ENCODE measurements around the gene EDEM2.
A peak's percentile ranks its signal among the peaks of the same experiment; 100 is the strongest.
"Not testable (repeated sequence)": the region's sequence is repeated elsewhere in the genome, so short reads cannot be mapped to it uniquely, and the experiment has no call there.

Gene EDEM2, protein sequence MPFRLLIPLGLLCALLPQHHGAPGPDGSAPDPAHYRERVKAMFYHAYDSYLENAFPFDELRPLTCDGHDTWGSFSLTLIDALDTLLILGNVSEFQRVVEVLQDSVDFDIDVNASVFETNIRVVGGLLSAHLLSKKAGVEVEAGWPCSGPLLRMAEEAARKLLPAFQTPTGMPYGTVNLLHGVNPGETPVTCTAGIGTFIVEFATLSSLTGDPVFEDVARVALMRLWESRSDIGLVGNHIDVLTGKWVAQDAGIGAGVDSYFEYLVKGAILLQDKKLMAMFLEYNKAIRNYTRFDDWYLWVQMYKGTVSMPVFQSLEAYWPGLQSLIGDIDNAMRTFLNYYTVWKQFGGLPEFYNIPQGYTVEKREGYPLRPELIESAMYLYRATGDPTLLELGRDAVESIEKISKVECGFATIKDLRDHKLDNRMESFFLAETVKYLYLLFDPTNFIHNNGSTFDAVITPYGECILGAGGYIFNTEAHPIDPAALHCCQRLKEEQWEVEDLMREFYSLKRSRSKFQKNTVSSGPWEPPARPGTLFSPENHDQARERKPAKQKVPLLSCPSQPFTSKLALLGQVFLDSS

DNA sequence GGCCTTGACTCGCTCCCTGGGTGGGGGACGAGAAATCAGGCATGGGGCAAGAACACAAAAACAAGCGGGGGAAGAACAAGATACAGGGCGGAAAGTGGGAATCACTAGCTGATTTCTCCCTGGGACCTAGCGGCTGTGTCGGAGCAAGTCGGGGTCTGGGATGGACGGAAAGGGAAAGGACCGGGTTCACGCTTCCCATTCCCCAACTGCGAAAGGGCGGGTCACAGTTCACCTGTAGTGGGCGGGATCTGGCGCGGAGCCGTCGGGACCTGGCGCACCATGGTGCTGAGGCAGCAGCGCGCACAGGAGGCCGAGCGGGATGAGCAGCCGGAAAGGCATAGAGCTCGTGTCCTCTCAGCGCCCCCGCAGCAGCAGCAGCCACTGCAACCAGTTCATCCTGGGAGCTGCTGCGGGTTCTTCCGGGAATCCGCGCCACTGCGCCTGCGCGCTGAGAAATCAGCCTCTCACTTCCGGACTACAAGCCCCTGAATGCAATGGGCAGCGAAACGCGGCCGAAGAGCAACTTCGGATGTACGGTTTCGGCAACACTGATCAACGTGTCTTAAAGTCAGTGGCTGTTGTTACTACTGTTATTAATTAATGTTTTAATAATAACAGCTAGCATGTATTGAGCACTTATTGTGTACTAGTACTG, at the start of gene EDEM2:
Gene EDEM2, minus strand, starts transcription at position 417 of the 655 bp plus-strand sequence. Its CDS starts 78 bp downstream, at position 339.
- H3K36me3 ChIP-seq (ENCODE audit: control insufficient read depth in 1 of 2, insufficient read depth in 2 of 2, low read length in 2 of 2) = peaks cover 0 to 18% of the 10 kb centered on the region in 2 donors
- H3K4me3 ChIP-seq (ENCODE audit: low read depth in 1 of 2, low read length in 2 of 2) = peak within 1 kb of the TSS; percentile 98 to 99
- no peaks in the 10 kb centered on the region for H3K9me3 ChIP-seq (ENCODE audit: control insufficient read depth in 1 of 2, low read length in 2 of 2)
- peak within 1 kb of the TSS; percentile 70 for H3K27ac ChIP-seq (ENCODE audit: low read depth, low read length)
- peaks cover 16 to 24% of the 10 kb centered on the region in 2 donors for H3K4me1 ChIP-seq (ENCODE audit: control insufficient read depth in 1 of 2, insufficient read depth in 2 of 2, low read length in 2 of 2)
- H3K27me3 ChIP-seq (ENCODE audit: control insufficient read depth in 1 of 2, insufficient read depth in 2 of 2, low read length in 2 of 2) = no peaks in the 10 kb centered on the region
- H3K9ac ChIP-seq (ENCODE audit: low read depth in 1 of 2, low read length in 2 of 2) = peak within 1 kb of the TSS; percentile 84 to 94

DNA sequence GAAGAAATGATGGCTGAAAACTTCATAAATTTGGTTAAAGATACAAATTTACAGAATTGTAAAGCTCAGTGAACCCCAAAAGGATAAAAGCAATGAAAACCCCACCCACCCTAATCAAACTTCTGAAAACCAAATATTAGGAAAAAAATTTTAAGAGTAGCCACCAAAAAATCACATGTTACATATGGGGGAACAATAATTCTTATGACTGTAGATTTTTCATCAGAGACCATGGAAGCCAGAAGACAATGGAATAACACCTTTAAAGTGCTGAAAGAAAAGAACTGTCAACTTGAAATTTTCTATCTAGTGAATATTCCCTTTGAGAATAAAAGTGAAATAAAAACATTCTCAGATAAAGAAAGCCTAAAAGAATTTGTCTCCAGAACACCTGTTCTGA, 49.2 kb upstream of the EDEM2 start:
- Histone ChIP-seq H3K9ac (ENCODE audit: low read depth in 1 of 2, low read length in 2 of 2) (no peak overlapping the region), H3K27ac (ENCODE audit: low read depth, low read length) (no peak overlapping the region), H3K9me3 (ENCODE audit: control insufficient read depth in 1 of 2, low read length in 2 of 2) (peaks cover 12 to 23% of the 10 kb centered on the region in 2 donors), H3K4me1 (ENCODE audit: control insufficient read depth in 1 of 2, insufficient read depth in 2 of 2, low read length in 2 of 2) (peaks cover 4 to 6% of the 10 kb centered on the region in 2 donors), H3K36me3 (ENCODE audit: control insufficient read depth in 1 of 2, insufficient read depth in 2 of 2, low read length in 2 of 2) (no peaks in the 10 kb centered on the region), H3K27me3 (ENCODE audit: control insufficient read depth in 1 of 2, insufficient read depth in 2 of 2, low read length in 2 of 2) (no peaks in the 10 kb centered on the region), H3K4me3 (ENCODE audit: low read depth in 1 of 2, low read length in 2 of 2) (no peak overlapping the region)

DNA sequence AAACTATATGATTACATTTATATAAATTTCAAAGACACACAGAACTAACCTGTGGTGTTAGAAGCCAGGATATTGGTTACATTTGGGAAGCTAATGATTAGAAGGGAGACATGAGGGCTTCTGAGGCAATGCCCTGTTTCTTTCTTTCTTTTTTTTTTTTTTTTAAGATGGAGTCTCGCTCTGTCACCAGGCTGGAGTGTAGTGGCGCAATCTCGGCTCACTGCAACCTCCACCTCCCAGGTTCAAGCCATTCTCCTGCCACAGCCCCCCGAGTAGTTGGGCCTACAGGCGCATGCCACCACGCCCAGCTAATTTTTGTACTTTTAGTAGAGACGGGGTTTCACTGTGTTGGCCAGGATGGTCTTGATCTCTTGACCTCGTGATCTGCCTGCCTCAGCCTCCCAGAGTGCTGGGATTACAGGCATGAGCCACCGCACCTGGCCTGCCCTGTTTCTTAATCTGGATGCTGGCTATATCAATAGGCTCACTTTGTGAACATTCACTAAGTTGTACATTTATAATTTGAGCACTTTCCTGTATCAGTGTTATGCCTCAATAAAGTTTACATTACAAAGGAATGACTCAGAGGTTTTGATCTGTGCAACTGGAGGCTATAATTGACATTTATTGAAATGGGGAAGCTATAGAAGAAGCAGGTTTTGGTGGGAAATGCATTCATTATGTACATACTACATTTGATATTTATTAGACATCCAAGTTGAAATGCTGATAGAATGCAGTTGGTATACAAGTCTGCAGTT, 46.1 kb upstream of the EDEM2 start:
- not testable (repeated sequence) for H3K4me1 ChIP-seq (ENCODE audit: control insufficient read depth in 1 of 2, insufficient read depth in 2 of 2, low read length in 2 of 2); H3K36me3 ChIP-seq (ENCODE audit: control insufficient read depth in 1 of 2, insufficient read depth in 2 of 2, low read length in 2 of 2); H3K27me3 ChIP-seq (ENCODE audit: control insufficient read depth in 1 of 2, insufficient read depth in 2 of 2, low read length in 2 of 2); H3K4me3 ChIP-seq (ENCODE audit: low read depth in 1 of 2, low read length in 2 of 2); H3K9ac ChIP-seq (ENCODE audit: low read depth in 1 of 2, low read length in 2 of 2); H3K27ac ChIP-seq (ENCODE audit: low read depth, low read length)
- peaks cover 8 to 16% of the 10 kb centered on the region in 2 donors for H3K9me3 ChIP-seq (ENCODE audit: control insufficient read depth in 1 of 2, low read length in 2 of 2)

DNA sequence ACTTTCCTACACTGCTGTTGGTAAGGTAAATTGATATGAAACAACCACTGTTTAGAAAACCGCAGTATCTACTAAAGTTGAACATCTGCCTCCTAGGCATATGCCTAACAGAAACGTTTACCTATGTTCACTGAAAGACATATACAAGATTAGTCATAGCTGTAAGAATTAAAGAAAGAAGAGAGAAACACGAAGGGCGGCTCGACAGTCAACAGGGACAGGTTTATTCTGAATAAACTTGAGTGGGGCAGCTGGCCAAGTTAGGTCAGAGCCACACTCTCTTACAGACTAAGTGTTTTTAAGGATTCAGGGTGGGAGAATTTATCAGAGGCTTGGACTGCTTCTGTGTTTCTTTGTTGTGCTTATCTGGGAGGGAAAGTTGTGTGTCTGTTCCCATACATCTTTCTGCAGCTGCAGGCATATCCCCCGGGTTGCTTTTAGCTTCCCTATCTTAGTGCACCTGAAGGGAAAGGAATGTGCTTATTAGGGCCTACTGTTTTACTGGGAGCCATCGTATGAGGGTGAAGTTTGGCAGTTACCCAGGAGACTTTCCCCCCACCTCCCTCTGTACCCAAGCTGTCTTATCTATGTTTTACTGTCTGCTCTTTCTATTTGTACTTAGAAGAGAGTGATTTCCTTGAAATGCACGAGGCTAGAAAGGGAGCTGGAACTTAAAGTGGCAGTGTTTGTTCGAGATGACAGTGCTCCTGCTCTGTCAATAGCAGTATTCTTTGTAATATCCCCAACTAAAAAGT, 45.2 kb upstream of the EDEM2 start:
- Histone ChIP-seq H3K27me3 (ENCODE audit: control insufficient read depth in 1 of 2, insufficient read depth in 2 of 2, low read length in 2 of 2) (no peaks in the 10 kb centered on the region), H3K9me3 (ENCODE audit: control insufficient read depth in 1 of 2, low read length in 2 of 2) (peaks cover 8 to 14% of the 10 kb centered on the region in 2 donors), H3K9ac (ENCODE audit: low read depth in 1 of 2, low read length in 2 of 2) (no peak overlapping the region), H3K36me3 (ENCODE audit: control insufficient read depth in 1 of 2, insufficient read depth in 2 of 2, low read length in 2 of 2) (no peaks in the 10 kb centered on the region), H3K27ac (ENCODE audit: low read depth, low read length) (no peak overlapping the region), H3K4me3 (ENCODE audit: low read depth in 1 of 2, low read length in 2 of 2) (no peak overlapping the region), H3K4me1 (ENCODE audit: control insufficient read depth in 1 of 2, insufficient read depth in 2 of 2, low read length in 2 of 2) (peaks cover 4 to 6% of the 10 kb centered on the region in 2 donors)

DNA sequence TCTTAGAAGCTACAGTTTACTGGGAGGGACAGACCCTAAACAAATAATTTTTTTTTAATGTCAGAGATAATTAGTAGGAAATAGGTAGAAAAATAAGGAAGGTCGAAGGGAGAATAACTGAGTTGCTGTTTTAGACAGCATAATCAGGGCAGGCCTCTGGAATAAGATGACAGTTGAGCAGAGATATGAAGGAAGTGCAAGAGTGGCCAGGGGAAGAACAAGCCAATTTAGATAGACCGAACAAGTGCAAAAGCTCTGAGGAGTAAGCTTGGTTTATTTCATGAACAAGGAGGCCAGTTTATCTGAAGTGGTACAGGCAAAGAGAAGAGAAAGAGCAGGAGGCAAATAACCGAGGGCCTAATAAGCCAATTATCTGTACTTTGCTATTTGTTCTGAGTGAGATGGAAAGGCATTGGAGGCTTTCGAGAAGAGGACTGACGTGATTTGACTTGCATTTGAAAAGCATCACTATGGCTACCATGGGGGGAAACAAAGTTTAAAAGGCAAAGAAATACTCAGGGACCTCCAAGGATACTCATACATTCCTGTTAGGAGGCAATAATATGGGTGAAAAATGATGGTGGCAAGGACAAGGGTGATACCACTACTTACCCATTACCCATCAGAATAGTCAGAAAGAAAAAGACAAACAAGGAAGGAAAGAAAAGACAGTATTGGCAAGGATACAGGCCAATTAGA, 44.4 kb upstream of the EDEM2 start:
- Histone ChIP-seq H3K27ac (ENCODE audit: low read depth, low read length) (no peak overlapping the region), H3K9ac (ENCODE audit: low read depth in 1 of 2, low read length in 2 of 2) (no peak overlapping the region)

DNA sequence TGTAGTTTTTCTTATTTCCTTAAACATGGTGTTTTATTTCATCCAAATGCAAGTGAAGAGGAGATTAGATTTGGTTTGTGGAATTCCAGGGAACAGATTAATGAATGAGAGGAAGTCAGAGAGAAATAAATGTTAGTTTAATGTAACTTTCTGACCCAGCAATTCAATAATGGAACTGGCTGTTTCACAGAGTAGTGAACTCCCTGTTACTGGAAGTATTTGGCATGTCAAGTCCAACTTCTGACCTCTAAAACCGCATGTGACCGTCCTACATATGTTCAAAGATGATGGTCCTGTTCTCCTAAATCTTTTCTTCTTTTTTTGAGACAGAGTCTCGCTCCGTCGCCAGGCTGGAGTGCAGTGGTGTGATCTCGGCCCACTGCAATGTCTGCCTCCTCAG, 43.4 kb upstream of the EDEM2 start:
- Histone ChIP-seq H3K27me3 (ENCODE audit: control insufficient read depth in 1 of 2, insufficient read depth in 2 of 2, low read length in 2 of 2) (no peaks in the 10 kb centered on the region), H3K4me3 (ENCODE audit: low read depth in 1 of 2, low read length in 2 of 2) (no peak overlapping the region), H3K4me1 (ENCODE audit: control insufficient read depth in 1 of 2, insufficient read depth in 2 of 2, low read length in 2 of 2) (peaks cover 4 to 6% of the 10 kb centered on the region in 2 donors), H3K9me3 (ENCODE audit: control insufficient read depth in 1 of 2, low read length in 2 of 2) (no peaks in the 10 kb centered on the region), H3K9ac (ENCODE audit: low read depth in 1 of 2, low read length in 2 of 2) (no peak overlapping the region), H3K27ac (ENCODE audit: low read depth, low read length) (no peak overlapping the region), H3K36me3 (ENCODE audit: control insufficient read depth in 1 of 2, insufficient read depth in 2 of 2, low read length in 2 of 2) (no peaks in the 10 kb centered on the region)

More for the DNA sequence above, 44.4 kb upstream of the EDEM2 start:
- H3K4me3 ChIP-seq (ENCODE audit: low read depth in 1 of 2, low read length in 2 of 2) = no peak overlapping the region
- peaks cover 4 to 6% of the 10 kb centered on the region in 2 donors for H3K4me1 ChIP-seq (ENCODE audit: control insufficient read depth in 1 of 2, insufficient read depth in 2 of 2, low read length in 2 of 2)
- H3K9me3 ChIP-seq (ENCODE audit: control insufficient read depth in 1 of 2, low read length in 2 of 2) = peaks cover under 1 to 7% of the 10 kb centered on the region in 2 donors
- no peaks in the 10 kb centered on the region for H3K36me3 ChIP-seq (ENCODE audit: control insufficient read depth in 1 of 2, insufficient read depth in 2 of 2, low read length in 2 of 2)
- H3K27me3 ChIP-seq (ENCODE audit: control insufficient read depth in 1 of 2, insufficient read depth in 2 of 2, low read length in 2 of 2) = no peaks in the 10 kb centered on the region

DNA sequence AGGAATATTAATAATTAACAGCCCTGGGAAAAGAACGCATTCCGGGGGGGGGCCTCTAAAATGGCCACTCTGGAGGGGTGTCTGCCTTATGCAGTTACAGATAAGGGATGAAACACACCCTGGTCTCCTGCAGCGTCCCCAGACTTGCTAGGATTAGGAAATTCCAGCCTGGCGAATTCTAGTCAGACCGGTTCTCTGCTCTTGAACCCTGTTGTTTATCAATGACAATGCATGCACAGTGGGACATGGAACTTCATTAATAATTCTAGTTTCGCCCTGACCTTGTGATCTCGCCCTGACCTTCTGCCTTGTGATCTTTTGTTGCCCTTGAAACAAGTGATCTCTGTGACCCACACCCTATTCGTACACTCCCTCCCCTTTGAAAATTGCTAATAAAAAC, 42.1 kb upstream of the EDEM2 start:
- H3K4me3 ChIP-seq (ENCODE audit: low read depth in 1 of 2, low read length in 2 of 2); H3K27ac ChIP-seq (ENCODE audit: low read depth, low read length); H3K27me3 ChIP-seq (ENCODE audit: control insufficient read depth in 1 of 2, insufficient read depth in 2 of 2, low read length in 2 of 2); H3K36me3 ChIP-seq (ENCODE audit: control insufficient read depth in 1 of 2, insufficient read depth in 2 of 2, low read length in 2 of 2); H3K9ac ChIP-seq (ENCODE audit: low read depth in 1 of 2, low read length in 2 of 2); H3K9me3 ChIP-seq (ENCODE audit: control insufficient read depth in 1 of 2, low read length in 2 of 2); H3K4me1 ChIP-seq (ENCODE audit: control insufficient read depth in 1 of 2, insufficient read depth in 2 of 2, low read length in 2 of 2): not testable (repeated sequence)

DNA sequence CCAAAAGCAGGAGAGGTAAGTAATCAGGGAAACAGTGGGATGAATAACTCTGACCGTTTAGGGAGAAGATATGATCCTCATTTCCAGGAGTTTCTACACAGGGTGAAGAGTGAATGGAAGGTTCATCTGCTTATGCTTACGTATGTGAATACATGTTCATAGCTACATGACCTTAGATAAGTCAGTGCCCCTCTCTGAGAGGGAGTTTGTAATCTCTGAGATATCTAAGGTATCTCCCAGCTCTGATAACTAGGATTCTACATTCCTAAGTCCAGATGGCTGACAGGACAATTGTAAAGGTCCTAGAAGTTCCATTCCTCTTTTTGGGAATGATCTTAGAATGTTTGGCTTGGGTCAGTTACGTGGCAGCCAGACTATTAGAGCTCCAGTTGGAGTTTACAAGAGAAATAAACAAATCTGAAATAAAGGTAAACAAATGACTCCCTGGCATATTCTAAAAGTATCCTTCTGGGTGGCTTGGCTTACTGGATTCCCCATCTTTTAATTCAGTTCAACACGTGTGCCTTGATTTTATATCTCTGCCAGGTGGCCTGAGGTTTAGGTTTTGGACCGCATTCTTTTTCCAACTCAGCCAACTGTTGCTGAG, 40.6 kb upstream of the EDEM2 start:
- H3K9ac ChIP-seq (ENCODE audit: low read depth in 1 of 2, low read length in 2 of 2) = no peak overlapping the region
- H3K27me3 ChIP-seq (ENCODE audit: control insufficient read depth in 1 of 2, insufficient read depth in 2 of 2, low read length in 2 of 2) = no peaks in the 10 kb centered on the region
- no peak overlapping the region for H3K4me3 ChIP-seq (ENCODE audit: low read depth in 1 of 2, low read length in 2 of 2)
- peaks cover 4 to 6% of the 10 kb centered on the region in 2 donors for H3K4me1 ChIP-seq (ENCODE audit: control insufficient read depth in 1 of 2, insufficient read depth in 2 of 2, low read length in 2 of 2)
- no peaks in the 10 kb centered on the region for H3K9me3 ChIP-seq (ENCODE audit: control insufficient read depth in 1 of 2, low read length in 2 of 2)
- no peaks in the 10 kb centered on the region for H3K36me3 ChIP-seq (ENCODE audit: control insufficient read depth in 1 of 2, insufficient read depth in 2 of 2, low read length in 2 of 2)
- no peak overlapping the region for H3K27ac ChIP-seq (ENCODE audit: low read depth, low read length)

Data from duodenal mucosa (tissue), 2 donors.